Body of pancreas (tissue), 4 donors: ENCODE data around the gene KAZALD1.

Source experiments
- POLR2A ChIP-seq, 3 donors: fragments of 450-650 bp; IDR thresholded peaks; one replicate each; pipeline ENCODE4 v1.6.1; 2016; ENCODE audit warnings: antibody characterized with exemption in 3 of 3, mild to moderate bottlenecking in 2 of 3
- TF ChIP-seq, protein P1 (sequence below), 7 experiments: fragments of 450-650 bp in 4 of 7; fragments of 200-600 bp in 3 of 7; sonication (generic) in 3 of 7; IDR thresholded peaks; one replicate each; pipeline ENCODE4 v1.5.1; 2016 to 2019; ENCODE audit warnings: antibody characterized with exemption in 7 of 7

DNA sequence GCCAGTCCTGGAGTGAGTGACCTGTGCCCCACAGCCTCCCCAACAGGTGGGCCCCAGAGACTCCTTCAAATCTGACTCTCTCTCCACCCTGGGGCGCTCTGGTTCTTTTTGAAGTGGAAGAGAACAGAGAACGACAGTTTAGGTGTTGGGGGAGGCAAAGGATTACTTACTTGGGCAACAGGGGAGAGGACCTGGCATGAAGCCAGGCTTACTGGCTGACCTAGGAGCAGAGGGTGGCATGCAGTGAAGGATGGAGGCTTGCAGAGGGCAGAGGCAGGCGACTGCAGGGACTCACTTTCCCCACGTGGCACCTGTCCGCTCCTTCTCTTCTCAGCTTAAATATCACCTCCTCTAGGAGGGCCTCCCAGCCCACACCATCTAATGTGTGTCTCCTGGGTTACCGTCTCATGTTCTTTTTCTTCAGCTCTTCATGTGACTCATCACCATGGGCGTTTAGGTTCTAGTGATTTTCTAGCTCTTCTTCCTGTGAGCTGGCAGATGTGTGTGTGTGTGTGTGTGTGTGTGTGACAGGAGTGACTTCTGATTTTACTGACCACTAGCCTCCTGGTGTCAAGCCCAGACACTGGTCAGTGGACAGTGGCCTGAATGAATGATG, 46.7 kb upstream of the KAZALD1 start:
- no peak for TF ChIP-seq POLR2A (IDR thresholded peaks at IDR 0.05)
- TF ChIP-seq, protein P1, sequence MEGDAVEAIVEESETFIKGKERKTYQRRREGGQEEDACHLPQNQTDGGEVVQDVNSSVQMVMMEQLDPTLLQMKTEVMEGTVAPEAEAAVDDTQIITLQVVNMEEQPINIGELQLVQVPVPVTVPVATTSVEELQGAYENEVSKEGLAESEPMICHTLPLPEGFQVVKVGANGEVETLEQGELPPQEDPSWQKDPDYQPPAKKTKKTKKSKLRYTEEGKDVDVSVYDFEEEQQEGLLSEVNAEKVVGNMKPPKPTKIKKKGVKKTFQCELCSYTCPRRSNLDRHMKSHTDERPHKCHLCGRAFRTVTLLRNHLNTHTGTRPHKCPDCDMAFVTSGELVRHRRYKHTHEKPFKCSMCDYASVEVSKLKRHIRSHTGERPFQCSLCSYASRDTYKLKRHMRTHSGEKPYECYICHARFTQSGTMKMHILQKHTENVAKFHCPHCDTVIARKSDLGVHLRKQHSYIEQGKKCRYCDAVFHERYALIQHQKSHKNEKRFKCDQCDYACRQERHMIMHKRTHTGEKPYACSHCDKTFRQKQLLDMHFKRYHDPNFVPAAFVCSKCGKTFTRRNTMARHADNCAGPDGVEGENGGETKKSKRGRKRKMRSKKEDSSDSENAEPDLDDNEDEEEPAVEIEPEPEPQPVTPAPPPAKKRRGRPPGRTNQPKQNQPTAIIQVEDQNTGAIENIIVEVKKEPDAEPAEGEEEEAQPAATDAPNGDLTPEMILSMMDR (IDR thresholded peaks at IDR 0.05), result no peak
